Thyroid gland (tissue), 4 donors: ENCODE results near the gene UBQLN4. TPM values are rescaled to one million over a fixed set of nuclear protein-coding genes. Genes with fewer than 3 reads are reported as not detected.

Source experiments
- DNase-seq, 2 donors: peaks; one replicate each; pipeline ENCODE4 v3.0.0-alpha.2; 2019
- H3K27ac ChIP-seq, 3 donors: fragments of 200-600 bp; sonication (generic); 1 replicate in 2 of 3; 2 replicates in 1 of 3; pipeline ENCODE4 v1.5.1; 2016 to 2019; ENCODE audit warnings: mild to moderate bottlenecking in 1 of 3, moderate library complexity in 1 of 3
- H3K27me3 ChIP-seq: fragments of 200-600 bp; sonication (generic); one replicate; pipeline ENCODE4 v1.5.1; 2019
- H3K36me3 ChIP-seq, 2 donors: fragments of 200-600 bp; sonication (generic); one replicate each; pipeline ENCODE4 v1.5.1; 2016 to 2019
- H3K4me1 ChIP-seq, 2 donors: fragments of 200-600 bp; sonication (generic); one replicate each; pipeline ENCODE4 v1.5.1; 2017 to 2019
- H3K4me3 ChIP-seq, 3 donors: fragments of 200-600 bp; sonication (generic); replicated peaks in 1 of 3; 1 replicate in 2 of 3; 2 replicates in 1 of 3; pipeline ENCODE4 v1.5.1; 2016; ENCODE audit warnings: mild to moderate bottlenecking in 1 of 3
- H3K9me3 ChIP-seq: fragments of 200-600 bp; sonication (generic); one replicate; pipeline ENCODE4 v1.5.1; 2017
- CTCF ChIP-seq, 6 experiments: fragments of 200-600 bp in 3 of 6; fragments of 450-650 bp in 3 of 6; sonication (generic) in 3 of 6; IDR thresholded peaks; one replicate each; pipeline ENCODE4 v1.5.1; 2016 to 2019; ENCODE audit warnings: antibody characterized with exemption in 6 of 6, mild to moderate bottlenecking in 2 of 6, inconsistent platforms in 1 of 6, moderate library complexity in 1 of 6
- POLR2A ChIP-seq, 2 donors: fragments of 450-650 bp; IDR thresholded peaks; one replicate each; pipeline ENCODE4 v1.6.1; 2017; ENCODE audit warnings: antibody characterized with exemption in 2 of 2, mild to moderate bottlenecking in 2 of 2, moderate library complexity in 1 of 2
- WGBS, 2 donors: methylation state at CpG; one replicate each; pipeline ENCODE4 v1.1.5; 2017; 5-methylcytosine and 5-hydroxymethylcytosine counted together
- intact Hi-C: fragments of 100-400 bp; cut with DNase I; formaldehyde crosslinking; loops from one replicate; pipeline ENCODE4 v1.15.1; 2023
- total RNA-seq, 4 donors: library from RNA; depleted of rRNA; stranded (reverse); fragments of >200 nt; gene quantifications; one replicate each; pipeline ENCODE4 v1.2.3, GENCODE V29; 2016

UBQLN4 gene
- total RNA-seq, 4 donors from 2014 or later, result 10.8 to 18.8 (median 16.9) TPM

- Histone ChIP-seq H3K9me3 (no peaks in the 10 kb centered on the region), H3K4me3 (peak overlapping the region in 1 of 3 donors; percentile 70), H3K27me3 (no peaks in the 10 kb centered on the region), H3K4me1 (peaks cover 8 to 18% of the 10 kb centered on the region in 2 donors), H3K36me3 (no peaks in the 10 kb centered on the region), H3K27ac (no peak overlapping the region)
- WGBS, 2 donors, result 15 to 25% methylated on average over 17 to 20 of the region's 61 CpGs
- TF ChIP-seq POLR2A (IDR thresholded peaks at IDR 0.05) (no peak), CTCF (IDR thresholded peaks at IDR 0.05) (no peak)
- no peak for DNase-seq
- intact Hi-C loops, result no loop called here
Observed at GRCh38 chr1:156081180-156081916, 27.8 kb upstream of the UBQLN4 start.

DNA sequence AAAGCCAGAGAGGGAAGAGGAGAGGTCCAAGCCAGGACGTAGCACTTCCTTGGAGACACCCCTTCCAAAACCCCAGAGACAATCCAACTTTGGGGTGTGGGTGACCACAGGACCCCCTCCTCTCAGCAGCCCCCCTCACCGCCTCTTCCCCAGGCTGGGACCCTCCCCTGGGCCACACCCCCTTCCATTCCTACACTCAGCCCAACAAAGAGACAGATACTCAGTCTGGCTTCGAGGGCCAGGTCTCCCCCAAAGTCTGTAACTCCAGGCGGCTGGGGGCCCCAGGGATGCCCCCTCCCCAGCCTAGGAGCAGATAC, 27.2 kb upstream of the UBQLN4 start:
- DNase-seq, result no peak
- H3K4me3 ChIP-seq, result no peak overlapping the region
- no peaks in the 10 kb centered on the region for H3K9me3 ChIP-seq
- no peaks in the 10 kb centered on the region for H3K27me3 ChIP-seq
- no peak for TF ChIP-seq CTCF (IDR thresholded peaks at IDR 0.05)
- no peak for TF ChIP-seq POLR2A (IDR thresholded peaks at IDR 0.05)
- WGBS, 2 donors, result 66 to 69% methylated on average over 4 of the region's 4 CpGs
- intact Hi-C loops, result no loop called here
- H3K27ac ChIP-seq, result no peak overlapping the region
- peaks cover 8 to 19% of the 10 kb centered on the region in 2 donors for H3K4me1 ChIP-seq
- no peaks in the 10 kb centered on the region for H3K36me3 ChIP-seq

DNA sequence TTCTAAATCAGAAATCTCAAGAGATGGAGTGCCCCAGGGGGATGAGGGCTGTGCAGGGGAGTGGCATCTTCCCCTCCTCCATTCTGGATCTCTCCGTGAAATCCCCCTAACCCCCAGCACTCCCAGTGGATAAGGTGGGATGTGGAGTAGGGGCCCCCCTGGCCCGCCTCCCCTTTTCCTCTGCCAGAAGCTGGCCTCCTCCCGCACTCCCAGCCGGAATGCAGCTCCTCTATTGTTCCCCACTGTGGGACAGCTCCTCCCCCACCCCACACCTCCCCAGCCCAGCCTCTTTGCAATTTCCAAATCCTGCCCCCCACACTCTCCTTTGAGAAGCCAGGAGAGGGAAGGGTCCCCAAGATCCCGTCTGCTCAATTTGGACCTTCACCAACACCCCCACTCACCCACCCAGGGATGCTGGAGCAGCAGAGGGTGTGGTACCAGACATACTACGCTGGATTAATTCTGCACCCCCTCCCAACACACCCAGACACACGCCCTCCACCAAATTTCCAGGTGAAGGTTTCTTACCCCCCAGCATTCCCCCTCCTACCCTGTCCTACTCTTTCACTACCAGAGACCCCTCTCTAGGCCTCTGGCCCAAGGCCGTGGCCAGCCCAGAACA, 26.8 kb upstream of the UBQLN4 start:
- Histone ChIP-seq H3K27me3 (no peaks in the 10 kb centered on the region), H3K27ac (no peak overlapping the region), H3K36me3 (no peaks in the 10 kb centered on the region), H3K4me1 (peaks cover 8 to 24% of the 10 kb centered on the region in 2 donors), H3K9me3 (no peaks in the 10 kb centered on the region), H3K4me3 (no peak overlapping the region)
- 80 to 85% methylated on average over 8 of the region's 8 CpGs for WGBS, 2 donors
- intact Hi-C loops, result no loop called here
- no peak for DNase-seq
- TF ChIP-seq CTCF (IDR thresholded peaks at IDR 0.05) (no peak), POLR2A (IDR thresholded peaks at IDR 0.05) (no peak)

- Histone ChIP-seq H3K9me3 (no peaks in the 10 kb centered on the region), H3K27ac (no peak overlapping the region), H3K36me3 (no peaks in the 10 kb centered on the region), H3K4me3 (no peak overlapping the region), H3K27me3 (no peaks in the 10 kb centered on the region), H3K4me1 (peaks cover 8 to 25% of the 10 kb centered on the region in 2 donors)
- DNase-seq, result no peak
- TF ChIP-seq POLR2A (IDR thresholded peaks at IDR 0.05) (no peak), CTCF (IDR thresholded peaks at IDR 0.05) (no peak)
- WGBS, 2 donors, result 79 to 84% methylated on average over 5 of the region's 5 CpGs
- intact Hi-C loops, result no loop called here
Observed at GRCh38 chr1:156079762-156080161, 26.2 kb upstream of the UBQLN4 start.

GRCh38 chr1:156078728-156079127, 25.1 kb upstream of the UBQLN4 start:
- Histone ChIP-seq H3K4me1 (peaks cover 8 to 25% of the 10 kb centered on the region in 2 donors), H3K27me3 (no peaks in the 10 kb centered on the region), H3K27ac (no peak overlapping the region), H3K36me3 (no peaks in the 10 kb centered on the region), H3K4me3 (no peak overlapping the region), H3K9me3 (no peaks in the 10 kb centered on the region)
- intact Hi-C loops, result no loop called here
- no peak for DNase-seq
- WGBS, 2 donors, result 93% methylated on average over 5 of the region's 5 CpGs
- no peak for TF ChIP-seq CTCF (IDR thresholded peaks at IDR 0.05)
- TF ChIP-seq POLR2A (IDR thresholded peaks at IDR 0.05), result no peak
